Right lobe of liver (tissue), 6 donors: Measurements from ENCODE around the gene ADA. TPM values are rescaled to one million over a fixed set of nuclear protein-coding genes. Genes with fewer than 3 reads are reported as not detected.
A peak's percentile ranks its signal among the peaks of the same experiment; 100 is the strongest.

Source experiments
- ATAC-seq, 4 donors: fragments of 200-7000 bp; cut with Tn5 transposase; one replicate each; pipeline ENCODE4 v1.9.1; 2020; ENCODE audit warnings: mild to moderate bottlenecking in 4 of 4, moderate library complexity in 4 of 4
- DNase-seq, 3 donors: peaks; one replicate each; pipeline ENCODE4 v3.0.0-alpha.2; 2020
- H3K27ac ChIP-seq, 3 donors: fragments of 200-600 bp; one replicate each; pipeline ENCODE4 v1.8.0; 2022
- H3K27me3 ChIP-seq, 2 donors: fragments of 200-600 bp; one replicate each; pipeline ENCODE4 v1.8.0; 2022
- H3K36me3 ChIP-seq, 4 donors: fragments of 200-600 bp; sonication (generic) in 1 of 4; one replicate each; pipeline versions ENCODE4 v1.5.1 to v1.8.0; 2017 to 2022; ENCODE audit warnings: control low read depth in 1 of 4
- H3K4me1 ChIP-seq, 4 donors: fragments of 200-600 bp; sonication (generic) in 1 of 4; one replicate each; pipeline versions ENCODE4 v1.5.1 to v1.8.0; 2017 to 2022; ENCODE audit warnings: control low read depth in 1 of 4
- H3K4me3 ChIP-seq, 3 donors: fragments of 200-600 bp; one replicate each; pipeline ENCODE4 v1.8.0; 2022
- H3K9me3 ChIP-seq, 4 donors: fragments of 200-600 bp; sonication (generic) in 1 of 4; one replicate each; pipeline versions ENCODE4 v1.5.1 to v1.8.0; 2017 to 2022; ENCODE audit warnings: control low read depth in 1 of 4
- CTCF ChIP-seq, 4 donors: fragments of 200-600 bp in 3 of 4; fragments of 450-650 bp in 1 of 4; IDR thresholded peaks; one replicate each; pipeline versions ENCODE4 v1.5.1 to v1.8.0; 2016 to 2022; ENCODE audit warnings: antibody characterized with exemption in 4 of 4, mild to moderate bottlenecking in 2 of 4
- POLR2A ChIP-seq: fragments of 450-650 bp; IDR thresholded peaks from one replicate; pipeline ENCODE4 v1.6.1; 2017; ENCODE audit warnings: antibody characterized with exemption, mild to moderate bottlenecking
- WGBS: methylation state at CpG from one replicate; pipeline ENCODE4 v1.1.6; 2018; ENCODE audit warnings: low coverage, low lambda C conversion rate; ENCODE audit not compliant: insufficient coverage; ENCODE audit errors: missing lambda C conversion rate; 5-methylcytosine and 5-hydroxymethylcytosine counted together
- intact Hi-C, 2 donors: fragments of 100-400 bp; cut with DNase I; formaldehyde crosslinking; loops; one replicate each; pipeline versions ENCODE4 v1.11.2 to v1.14.1; 2022
- total RNA-seq, 6 experiments: library from RNA; depleted of rRNA in 2 of 6; stranded (reverse); fragments of >200 nt in 2 of 6; fragmentation: NEBNext Ultra II Directional in 3 of 6; extraction: Animal tissue kit (Norgen Biotek cat#: 25700) in 3 of 6; gene quantifications; one replicate each; pipeline versions ENCODE4 v1.1.0 to v1.2.4, GENCODE V29; 2016 to 2023
- donor health status: DM: no; HTN: yes; CAD: no.
- donor health status: DM: no; HTN: no; CAD: no.
- donor health status: DM: no; HTN: no; CAD: no.
- donor health status: DM: no; HTN: yes; CAD: no.
- donor health status: DM: no; HTN: yes; CAD: no.

ADA gene
- total RNA-seq, 6 experiments from 2014 or later: 2.2 to 8.6 (median 3.7) TPM

GRCh38 chr20:44600758-44601201 lies 50.7 kb downstream of the ADA start:
- Histone ChIP-seq H3K4me1 (peaks cover 0 to 26% (median 7%) of the 10 kb centered on the region in 4 donors), H3K27me3 (no peaks in the 10 kb centered on the region), H3K27ac (peak overlapping the region; percentile 57 to 72 (median 58)), H3K36me3 (no peaks in the 10 kb centered on the region), H3K4me3 (no peak overlapping the region), H3K9me3 (no peaks in the 10 kb centered on the region)
- ATAC-seq (no peak), DNase-seq (no peak)
- TF ChIP-seq POLR2A (no peak), CTCF (IDR thresholded peaks at IDR 0.05) (no peak)
- intact Hi-C loops: no loop called here
- WGBS: 72% methylated on average over 8 of the region's 11 CpGs

GRCh38 chr20:44600301-44600700 lies 51.2 kb downstream of the ADA start:
- ATAC-seq (no peak), DNase-seq (no peak)
- Histone ChIP-seq H3K27ac (peak overlapping the region in 2 of 3 donors; percentile 33 to 57), H3K9me3 (no peaks in the 10 kb centered on the region), H3K4me3 (no peak overlapping the region), H3K27me3 (no peaks in the 10 kb centered on the region), H3K36me3 (no peaks in the 10 kb centered on the region), H3K4me1 (peaks cover 0 to 26% (median 7%) of the 10 kb centered on the region in 4 donors)
- WGBS: 76% methylated on average over 4 of the region's 4 CpGs
- TF ChIP-seq POLR2A (no peak), CTCF (IDR thresholded peaks at IDR 0.05) (no peak)
- intact Hi-C loops: no loop called here

- H3K27me3 ChIP-seq: no peaks in the 10 kb centered on the region
- no peak for DNase-seq
- no peaks in the 10 kb centered on the region for H3K9me3 ChIP-seq
- intact Hi-C loops: no loop called here
- no peak overlapping the region for H3K4me3 ChIP-seq
- no peaks in the 10 kb centered on the region for H3K36me3 ChIP-seq
- ATAC-seq: no peak
- WGBS: no CpG with 5 or more reads among the region's 1 CpG
- no peak for TF ChIP-seq CTCF (IDR thresholded peaks at IDR 0.05)
- no peak for TF ChIP-seq POLR2A
- peaks cover 0 to 26% (median 7%) of the 10 kb centered on the region in 4 donors for H3K4me1 ChIP-seq
- H3K27ac ChIP-seq: peak overlapping the region in 1 of 3 donors; percentile 33
Observed at GRCh38 chr20:44599715-44600114, 51.8 kb downstream of the ADA start.

- H3K27ac ChIP-seq: peak overlapping the region; percentile 33 to 47 (median 36)
- H3K27me3 ChIP-seq: no peaks in the 10 kb centered on the region
- WGBS: 58% methylated on average over 3 of the region's 4 CpGs
- no peak for TF ChIP-seq POLR2A
- TF ChIP-seq CTCF (IDR thresholded peaks at IDR 0.05): no peak
- H3K9me3 ChIP-seq: no peaks in the 10 kb centered on the region
- ATAC-seq (peak; percentile 64 to 76 (median 72)), DNase-seq (no peak)
- no peaks in the 10 kb centered on the region for H3K36me3 ChIP-seq
- no peak overlapping the region for H3K4me3 ChIP-seq
- intact Hi-C loops: no loop called here
- H3K4me1 ChIP-seq: peaks cover 0 to 26% (median 7%) of the 10 kb centered on the region in 4 donors
Observed at GRCh38 chr20:44598423-44599305, 52.8 kb downstream of the ADA start.
